DND-41 (cell line): ENCODE data around the gene NCAM2.

Source experiments
- CTCF ChIP-seq: IDR thresholded peaks from 2 replicates; pipeline ENCODE4 v1.5.1; 2012; ENCODE audit warnings: borderline replicate concordance, low read length, moderate library complexity, mild to moderate bottlenecking; ENCODE audit not compliant: poor library complexity, severe bottlenecking; ENCODE audit errors: extremely low read depth
- EZH2 ChIP-seq: IDR thresholded peaks from 3 replicates; pipeline ENCODE4 v1.6.1; 2012; ENCODE audit warnings: borderline replicate concordance, low read depth, mild to moderate bottlenecking, moderate library complexity, low read length, inconsistent platforms; ENCODE audit not compliant: severe bottlenecking

GRCh38 chr21:21010698-21011097 is 12.5 kb downstream of the NCAM2 start:
- TF ChIP-seq CTCF = no peak
- TF ChIP-seq EZH2 = no peak
